ENCODE measurements around the gene FTL.

- no peak for TF ChIP-seq REST (IDR thresholded peaks at IDR 0.05)
- TF ChIP-seq CTCF (IDR thresholded peaks at IDR 0.05; ENCODE audit: low read depth, low read length, missing input control), result no peak
- TF ChIP-seq YY1 (IDR thresholded peaks at IDR 0.05), result no peak
- TF ChIP-seq ATF3 (IDR thresholded peaks at IDR 0.05), result no peak
- TF ChIP-seq MAX (IDR thresholded peaks at IDR 0.05), result no peak
- TF ChIP-seq TAF1 (conservative IDR thresholded peaks at IDR 0.05), result no peak
- no peak for TF ChIP-seq ZBTB33 (IDR thresholded peaks at IDR 0.05)
- TF ChIP-seq SP1 (IDR thresholded peaks at IDR 0.05), result no peak
- TF ChIP-seq GABPA (IDR thresholded peaks at IDR 0.05 in 1 of 2, conservative IDR thresholded peaks at IDR 0.05 in 1 of 2), result no peak
- TF ChIP-seq EGR1 (IDR thresholded peaks at IDR 0.05; ENCODE audit: low read depth in 2 of 2), result no peak
- TF ChIP-seq RAD21 (IDR thresholded peaks at IDR 0.05), result no peak
- no peak for TF ChIP-seq JUND (IDR thresholded peaks at IDR 0.05)
- TF ChIP-seq HNF4G (IDR thresholded peaks at IDR 0.05), result no peak
These were observed 26.9 kb upstream of the FTL start for GRCh38 chr19:48938256-48938655.
